Posterior cingulate gyrus (tissue), 11 donors: ENCODE measurements around the gene FCAMR.

Experiments
- DNase-seq, 10 donors: peaks; one replicate each; pipeline versions ENCODE4 v3.0.0 to v3.0.0-alpha.2; 2020 to 2021; ENCODE audit warnings: mixed read lengths in 3 of 10
- intact Hi-C: fragments of 100-400 bp; cut with DNase I; formaldehyde crosslinking; loops from one replicate; pipeline ENCODE4 v1.15.1; 2023

Gene FCAMR

DNA sequence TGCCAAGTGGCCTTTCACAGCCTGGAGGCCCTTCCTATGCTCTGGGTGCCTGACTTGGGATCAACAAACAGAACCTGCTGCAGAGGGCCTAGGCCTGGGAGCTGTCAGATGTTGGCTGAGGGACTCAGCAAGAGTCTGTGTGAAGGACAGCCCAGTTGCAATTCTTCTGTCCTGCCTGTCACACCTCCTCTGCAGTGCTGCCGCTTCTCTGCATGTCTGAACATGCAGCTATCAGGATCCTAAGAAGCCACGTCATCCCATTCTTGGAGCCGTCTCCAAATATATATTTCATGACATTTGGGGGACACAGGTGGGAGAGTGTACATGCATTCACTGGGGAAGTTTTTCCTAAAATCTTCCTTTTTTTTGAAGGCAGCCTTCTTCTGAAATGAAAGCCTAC is 8.6 kb downstream of the FCAMR start:
- no peak for DNase-seq
- intact Hi-C loops, result no loop called here

DNA sequence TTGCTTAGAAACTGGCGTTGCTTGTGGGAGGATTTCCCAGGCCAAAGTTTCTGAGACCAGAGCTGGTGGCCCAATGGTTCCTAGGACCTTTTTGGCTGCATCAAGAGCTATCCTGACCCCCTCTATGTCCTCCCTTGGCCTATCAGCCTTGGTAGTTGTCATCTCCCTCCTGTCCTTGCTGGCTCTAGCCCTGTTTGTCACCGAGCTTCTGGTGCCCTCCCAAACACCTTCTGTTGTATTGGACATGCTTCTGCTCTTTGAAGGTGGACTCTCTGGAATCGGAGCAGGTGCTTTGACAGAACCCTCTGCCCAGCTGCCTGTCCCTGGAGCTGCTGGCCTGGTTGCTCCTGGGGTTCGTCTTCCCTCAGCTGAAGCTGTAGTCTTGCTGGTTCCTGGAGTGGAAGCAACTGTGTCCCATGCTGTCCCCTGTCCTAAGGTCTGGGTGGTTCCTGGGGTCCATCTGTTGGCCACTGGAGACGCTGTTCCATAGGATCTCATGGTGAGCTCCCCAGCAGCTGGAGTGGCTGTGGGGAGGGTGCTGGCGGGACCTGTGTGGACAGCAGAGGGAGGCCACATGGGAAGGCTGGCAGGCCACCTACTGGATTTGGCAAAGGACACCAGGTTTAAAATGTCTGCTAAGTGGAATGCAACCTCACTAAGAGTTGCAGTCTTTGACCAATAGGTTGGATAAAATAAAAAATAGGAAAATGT is 9.4 kb downstream of the FCAMR start:
- intact Hi-C loops, result no loop called here
- DNase-seq, result no peak

DNA sequence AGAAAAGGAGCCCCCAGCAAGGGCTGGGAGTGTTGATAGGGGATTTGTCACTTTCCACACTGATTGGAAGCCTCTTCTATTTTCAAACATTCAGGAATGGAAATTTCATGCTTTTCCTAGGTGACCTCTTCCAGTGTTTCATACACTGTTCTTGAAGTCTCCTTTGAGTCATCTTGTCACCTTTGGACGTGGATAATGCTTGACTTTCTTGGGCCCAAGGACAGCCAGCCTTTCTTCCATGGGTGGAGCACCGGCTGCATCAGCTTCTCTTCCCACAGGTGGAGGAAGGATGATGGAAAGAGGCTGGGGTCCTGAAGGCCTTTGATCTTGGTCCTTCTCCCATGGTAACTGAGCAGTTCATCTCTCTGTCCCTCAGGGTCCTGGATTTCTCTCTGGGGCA is 12.1 kb downstream of the FCAMR start:
- DNase-seq, result no peak
- intact Hi-C loops, result no loop called here

GRCh38 chr1:206957639-206958038 is 12.6 kb downstream of the FCAMR start:
- no peak for DNase-seq
- intact Hi-C loops, result no loop called here

DNA sequence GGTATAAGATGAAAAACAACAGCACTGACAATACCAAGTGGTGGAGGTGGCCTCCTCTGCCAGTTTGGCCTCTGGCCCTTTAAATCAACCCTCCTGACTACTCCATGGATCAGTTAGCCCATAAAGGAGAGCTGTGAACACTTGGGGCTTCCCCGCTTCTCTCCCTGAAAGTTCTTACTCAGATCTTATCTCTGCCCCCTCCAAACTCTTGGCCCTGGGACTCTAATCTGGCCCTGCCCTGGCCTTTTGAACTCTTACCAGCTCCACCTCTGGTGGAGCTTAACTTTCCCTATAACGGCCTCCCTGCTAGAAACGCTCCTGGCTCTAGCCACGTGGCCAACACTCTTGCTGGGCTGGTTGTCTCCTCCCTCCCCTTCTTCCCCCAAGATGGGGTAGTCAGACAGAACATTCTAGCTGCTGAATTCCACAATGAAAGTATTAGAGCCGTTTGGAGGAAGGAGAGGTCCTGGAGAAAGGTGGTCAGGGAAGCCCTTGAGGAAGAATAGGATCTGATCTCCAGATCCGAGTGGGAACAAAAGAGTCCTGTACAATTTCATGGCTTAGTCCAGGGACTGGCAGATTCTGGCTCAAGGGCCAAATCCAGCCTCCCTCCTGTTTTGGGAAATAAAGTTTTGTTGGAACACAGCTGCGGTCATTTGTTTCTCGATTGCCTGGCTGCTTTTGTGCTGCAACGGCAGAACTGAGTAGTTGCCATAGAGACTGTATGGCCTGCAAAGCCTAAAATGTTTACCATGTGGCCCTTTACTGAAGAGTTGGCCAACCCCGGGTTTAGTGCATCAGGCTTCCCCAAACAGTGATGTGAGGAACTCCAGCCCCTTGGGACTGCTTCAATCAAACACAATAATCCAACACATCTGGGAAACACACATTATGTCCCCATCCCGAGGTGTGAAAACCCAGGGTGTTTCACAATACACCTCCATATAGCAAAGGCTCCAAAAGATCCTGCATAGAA is 14.5 kb downstream of the FCAMR start:
- intact Hi-C loops, result no loop called here
- DNase-seq, result no peak

DNA sequence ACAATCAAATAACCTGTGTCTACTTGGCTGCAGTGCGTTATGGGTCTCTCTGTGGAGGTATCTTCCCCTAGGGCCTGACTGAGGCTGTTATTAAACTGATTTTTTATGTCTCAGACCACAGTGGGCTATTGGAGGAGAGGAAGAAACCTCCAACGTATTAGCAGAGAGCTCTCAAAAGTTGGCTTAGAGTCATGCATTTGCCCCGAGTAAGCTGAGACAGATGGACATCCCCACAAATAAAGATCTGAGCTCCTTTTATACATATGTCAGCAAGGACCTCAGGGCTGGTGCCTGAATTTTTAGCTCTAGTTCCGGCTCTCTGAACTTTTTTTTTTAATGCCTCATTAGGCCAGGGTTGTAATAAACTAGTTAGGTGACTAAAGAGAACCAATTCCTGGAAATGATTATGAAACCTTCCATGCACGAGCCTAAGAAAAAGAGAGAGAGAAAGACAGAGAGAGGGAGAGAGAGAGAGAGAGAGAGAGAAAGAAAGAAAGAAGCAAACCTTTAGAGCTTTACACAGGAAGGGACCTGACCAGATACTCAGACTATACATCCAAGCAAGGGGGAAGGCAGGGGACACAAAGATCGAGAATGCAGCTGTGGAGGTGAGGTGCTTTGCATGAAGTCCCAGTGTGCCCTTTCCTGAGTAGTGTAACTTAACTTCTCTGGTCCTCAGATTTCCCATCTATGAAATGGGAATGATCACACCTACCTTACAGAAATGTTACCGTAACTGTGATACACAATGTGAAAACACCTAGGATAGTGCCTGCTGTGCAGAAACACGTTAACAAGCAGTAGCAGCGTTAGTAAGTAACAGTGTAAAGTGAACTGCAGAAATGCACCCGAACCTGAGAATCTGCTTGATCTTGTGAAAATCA is 15.6 kb downstream of the FCAMR start:
- no peak for DNase-seq
- intact Hi-C loops, result no loop called here

GRCh38 chr1:206953626-206954025 is 16.6 kb downstream of the FCAMR start:
- intact Hi-C loops, result no loop called here
- no peak for DNase-seq

GRCh38 chr1:206953126-206953525 is 17.1 kb downstream of the FCAMR start:
- DNase-seq, result no peak
- intact Hi-C loops, result no loop called here

GRCh38 chr1:206952171-206952570 is 18.1 kb downstream of the FCAMR start:
- no peak for DNase-seq
- intact Hi-C loops, result no loop called here

DNA sequence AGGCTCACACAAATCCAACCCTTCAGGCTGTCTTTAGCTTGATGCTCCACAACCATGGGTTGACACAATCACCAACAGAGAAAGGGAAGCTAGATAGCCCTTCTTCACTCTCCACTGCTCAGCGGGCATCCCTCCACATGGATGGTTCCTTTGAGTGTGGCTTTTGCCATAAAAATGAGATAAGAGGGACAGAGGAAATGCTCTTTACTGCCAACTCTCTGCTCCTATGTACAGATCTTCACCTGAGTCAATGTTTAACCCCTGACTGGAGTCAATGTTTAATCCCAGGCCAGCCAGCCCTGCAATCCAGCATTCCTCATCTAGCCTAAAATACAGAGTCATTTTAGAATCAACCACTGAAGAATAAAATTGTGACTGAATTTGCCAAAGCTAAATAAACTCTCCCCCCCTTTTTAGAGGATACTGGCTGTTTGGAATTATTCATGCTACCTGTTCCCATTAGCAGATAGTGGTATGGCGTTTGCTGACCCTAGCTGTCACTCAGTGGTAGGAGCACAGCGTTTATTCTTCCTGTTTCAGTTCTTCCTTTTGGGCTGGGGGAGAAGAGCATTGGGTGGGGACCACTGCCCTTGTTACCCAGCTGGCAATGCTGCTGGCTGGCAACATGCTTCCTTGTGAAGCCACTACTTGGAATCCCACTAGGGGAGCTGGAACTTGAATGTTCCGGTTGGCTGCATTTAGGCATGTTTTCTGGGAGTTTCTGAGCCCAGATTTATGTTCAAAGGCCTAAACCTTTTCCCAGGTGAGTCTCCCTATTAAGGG is 18.8 kb downstream of the FCAMR start:
- intact Hi-C loops, result no loop called here
- DNase-seq, result no peak

GRCh38 chr1:206949641-206950040 is 20.6 kb downstream of the FCAMR start:
- DNase-seq, result no peak
- intact Hi-C loops, result no loop called here

DNA sequence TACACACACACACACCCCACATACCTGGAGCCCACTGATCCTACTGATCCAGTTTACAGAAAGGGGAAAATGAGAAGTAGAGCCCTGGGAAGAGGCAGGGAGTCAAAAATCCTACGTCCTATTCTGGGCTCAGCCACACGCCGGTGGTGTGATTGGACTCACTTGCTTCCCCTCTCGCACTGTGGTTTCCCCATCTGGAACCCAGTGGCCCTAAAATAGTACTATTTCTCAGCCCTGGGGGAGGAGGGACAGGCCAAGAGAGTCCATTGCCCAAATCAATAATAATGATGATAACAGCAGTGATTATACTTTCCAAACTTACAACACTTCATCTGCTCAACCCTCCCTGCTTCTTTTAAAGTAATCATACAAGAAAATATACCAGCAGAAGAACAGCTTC is 21.1 kb downstream of the FCAMR start:
- intact Hi-C loops, result no loop called here
- peak in 1 of 10 donors; percentile 83 for DNase-seq

- no peak for DNase-seq
- intact Hi-C loops, result no loop called here
Observed at GRCh38 chr1:206947255-206947654, 23.0 kb downstream of the FCAMR start.

- DNase-seq, result no peak
- intact Hi-C loops, result no loop called here
Observed at GRCh38 chr1:206946261-206946660, 24.0 kb downstream of the FCAMR start, which contains the start of gene PIGR. Gene PIGR (minus strand): TSS chr1:206946466. CDS start chr1:206940531, 5,935 bp downstream.

GRCh38 chr1:206945779-206946178 is 24.5 kb downstream of the FCAMR start:
- intact Hi-C loops, result no loop called here
- DNase-seq, result no peak

DNA sequence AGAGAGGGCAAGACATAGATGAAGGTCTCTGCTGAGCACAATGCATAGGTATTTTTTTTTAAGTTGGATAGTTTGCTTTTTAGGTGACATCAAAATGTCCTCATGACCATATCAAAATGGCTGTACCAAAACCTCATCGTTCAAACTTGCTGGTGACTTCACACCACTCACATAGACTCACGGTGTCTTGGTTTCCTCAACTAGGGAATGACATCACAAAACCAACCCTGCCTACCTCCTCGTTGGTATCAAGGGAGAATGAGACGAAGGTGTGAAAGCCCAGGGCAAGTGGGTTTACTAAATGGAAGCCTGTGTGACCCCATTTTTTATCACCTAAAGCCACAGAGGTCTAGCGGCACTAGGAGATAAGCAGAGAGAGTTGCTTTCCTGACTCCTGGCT is 25.6 kb downstream of the FCAMR start:
- intact Hi-C loops, result no loop called here
- no peak for DNase-seq

DNA sequence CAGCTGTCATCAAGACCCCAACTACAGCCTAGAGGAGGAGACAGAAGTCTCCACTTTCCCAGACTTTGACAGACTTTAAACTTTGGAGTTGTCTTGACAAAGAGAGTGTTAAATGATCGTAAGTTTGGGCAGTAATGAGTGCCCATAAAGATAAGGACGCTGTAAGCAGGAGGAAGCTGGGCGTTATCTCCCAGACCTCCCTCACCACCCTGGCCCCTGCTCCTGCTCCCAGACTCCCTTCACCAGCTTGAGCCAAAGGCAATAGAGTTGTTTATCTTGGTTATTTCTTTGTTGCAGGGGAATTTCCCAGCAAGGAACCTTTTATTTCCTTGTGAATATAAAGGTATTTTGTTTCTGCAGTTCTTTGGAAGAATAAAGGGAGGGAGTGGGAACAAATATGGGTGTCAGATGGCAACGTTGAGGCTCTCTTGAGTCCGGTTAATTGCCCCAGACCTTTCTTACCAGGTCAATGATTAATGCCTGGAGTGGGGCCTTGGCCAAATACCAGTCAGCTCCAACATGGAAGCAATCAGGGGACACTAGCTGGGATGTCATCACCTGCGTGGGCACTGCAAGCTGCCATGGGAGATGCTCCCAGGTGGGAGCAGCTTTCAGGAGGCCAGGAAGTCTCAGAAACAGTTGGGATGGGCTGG is 28.4 kb downstream of the FCAMR start:
- intact Hi-C loops, result no loop called here
- no peak for DNase-seq

DNA sequence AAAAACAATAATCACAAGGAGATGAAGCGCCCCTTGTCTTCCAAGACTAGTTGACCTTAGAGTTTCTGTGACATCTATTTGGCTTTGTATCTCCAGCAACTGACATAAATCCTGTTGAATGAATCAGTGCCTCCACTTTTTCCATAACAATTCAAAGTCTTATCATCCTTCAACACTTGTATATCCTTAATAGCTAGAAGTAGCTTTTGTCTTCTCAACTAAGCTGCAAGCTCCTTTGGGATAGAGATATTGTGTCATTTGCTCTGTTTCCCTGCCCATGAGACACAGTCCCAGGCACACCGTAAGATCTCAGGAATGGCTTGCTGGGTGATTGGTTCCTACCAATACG is 29.7 kb downstream of the FCAMR start:
- DNase-seq, result no peak
- intact Hi-C loops, result no loop called here

- no peak for DNase-seq
- intact Hi-C loops, result no loop called here
Observed at GRCh38 chr1:206939841-206940587, 30.2 kb downstream of the FCAMR start.
